Stimulated activated CD4-positive, alpha-beta T cell treated with anti-CD3 and anti-CD28 coated beads, TNF-alpha, amount 100 ng/mL, for 1 hour (primary cell): ENCODE results near the gene CD69.
A peak's percentile ranks its signal among the peaks of the same experiment; 100 is the strongest.

Source experiments
- DNase-seq, 3 donors: peaks; one replicate each; pipeline ENCODE4 v3.0.0-alpha.2; 2020; ENCODE audit warnings: low read depth in 3 of 3, low spot score in 1 of 3

Gene CD69

GRCh38 chr12:9760699-9761418, at the start of gene CD69:
Gene CD69, minus strand, starts transcription at chr12:9760901. Its CDS starts 81 bp downstream, at chr12:9760820.
- DNase-seq: peak; percentile 48 to 77 (median 65)

GRCh38 chr12:9809866-9810265, 49.2 kb upstream of the CD69 start:
- no peak for DNase-seq

GRCh38 chr12:9809338-9809737, 48.6 kb upstream of the CD69 start:
- no peak for DNase-seq

- DNase-seq: no peak
Measured at GRCh38 chr12:9808504-9808903, 47.8 kb upstream of the CD69 start.

GRCh38 chr12:9806714-9807113, 46.0 kb upstream of the CD69 start:
- no peak for DNase-seq

- no peak for DNase-seq
Measured at GRCh38 chr12:9805883-9806282, 45.2 kb upstream of the CD69 start.

- DNase-seq: no peak
Measured at GRCh38 chr12:9799961-9800360, 39.3 kb upstream of the CD69 start.

GRCh38 chr12:9797722-9798619, 37.3 kb upstream of the CD69 start:
- peak in 2 of 3 donors; percentile 36 to 42 for DNase-seq

- no peak for DNase-seq
Measured at GRCh38 chr12:9796971-9797370, 36.3 kb upstream of the CD69 start.

GRCh38 chr12:9796346-9796745, 35.6 kb upstream of the CD69 start:
- no peak for DNase-seq

- no peak for DNase-seq
Measured at GRCh38 chr12:9795945-9796344, 35.2 kb upstream of the CD69 start.

- DNase-seq: no peak
Measured at GRCh38 chr12:9794484-9795093, 33.9 kb upstream of the CD69 start.

GRCh38 chr12:9793779-9794395, 33.2 kb upstream of the CD69 start:
- DNase-seq: no peak

- DNase-seq: no peak
Measured at GRCh38 chr12:9792961-9793617, 32.4 kb upstream of the CD69 start.

GRCh38 chr12:9792185-9792900, 31.6 kb upstream of the CD69 start:
- DNase-seq: no peak

GRCh38 chr12:9786726-9787717, 26.3 kb upstream of the CD69 start:
- DNase-seq: no peak

GRCh38 chr12:9784816-9785215, 24.1 kb upstream of the CD69 start:
- DNase-seq: no peak

- no peak for DNase-seq
Measured at GRCh38 chr12:9784326-9784725, 23.6 kb upstream of the CD69 start.
